IPS DF 6.9 (cell line): ENCODE data around the gene XRCC6.
"Not testable (repeated sequence)": the region's sequence is repeated elsewhere in the genome, so short reads cannot be mapped to it uniquely, and the experiment has no call there.

Experiments
- DNase-seq: peaks from one replicate; pipeline ENCODE4 v3.0.0-alpha.2; 2013; ENCODE audit warnings: low read depth, low spot score
- H3K27ac ChIP-seq: one replicate; pipeline ENCODE4 v1.5.1; 2013; ENCODE audit warnings: low read length, control low read depth
- H3K27me3 ChIP-seq: 2 replicates; pipeline ENCODE4 v1.6.1; 2013; ENCODE audit warnings: mild to moderate bottlenecking, low read length; ENCODE audit not compliant: control insufficient read depth, insufficient read depth
- H3K36me3 ChIP-seq: 2 replicates; pipeline ENCODE4 v1.6.1; 2013; ENCODE audit warnings: low read length; ENCODE audit not compliant: control insufficient read depth, insufficient read depth
- H3K4me1 ChIP-seq: 2 replicates; pipeline ENCODE4 v1.6.1; 2013; ENCODE audit warnings: low read length; ENCODE audit not compliant: control insufficient read depth, insufficient read depth
- H3K4me3 ChIP-seq: 2 replicates; pipeline ENCODE4 v1.5.1; 2013; ENCODE audit warnings: mild to moderate bottlenecking, low read length
- H3K9me3 ChIP-seq: 2 replicates; pipeline ENCODE4 v1.6.1; 2013; ENCODE audit warnings: low read length, inconsistent platforms; ENCODE audit not compliant: control insufficient read depth, insufficient read depth
- WGBS: extraction: QIAGEN DNeasy Blood & Tissue Kit; methylation state at CpG from one replicate; pipeline ENCODE4 v1.1.7; 2013; ENCODE audit warnings: mixed read lengths, missing lambda C conversion rate; ENCODE audit not compliant: insufficient read length, insufficient coverage; 5-methylcytosine and 5-hydroxymethylcytosine counted together

Gene XRCC6

GRCh38 chr22:41579997-41580355 is 41.1 kb upstream of the XRCC6 start:
- no peak for DNase-seq
- WGBS: no CpG with 5 or more reads among the region's 6 CpGs
- H3K36me3 ChIP-seq: no peaks in the 10 kb centered on the region; the same call in 1 of the 2 replicates
- H3K4me3 ChIP-seq: no peak overlapping the region
- H3K9me3 ChIP-seq: no peaks in the 10 kb centered on the region
- no peak overlapping the region for H3K27ac ChIP-seq
- H3K4me1 ChIP-seq: no peaks in the 10 kb centered on the region
- no peaks in the 10 kb centered on the region for H3K27me3 ChIP-seq

- WGBS: no CpG with 5 or more reads among the region's 8 CpGs
- Histone ChIP-seq H3K27me3 (no peaks in the 10 kb centered on the region), H3K4me3 (no peak overlapping the region), H3K27ac (no peak overlapping the region), H3K9me3 (no peaks in the 10 kb centered on the region), H3K4me1 (no peaks in the 10 kb centered on the region), H3K36me3 (no peaks in the 10 kb centered on the region)
- no peak for DNase-seq
These were observed 38.4 kb upstream of the XRCC6 start for GRCh38 chr22:41582694-41583093.

- no peaks in the 10 kb centered on the region for H3K9me3 ChIP-seq
- no peak overlapping the region for H3K27ac ChIP-seq
- no peak for DNase-seq
- no peaks in the 10 kb centered on the region for H3K27me3 ChIP-seq
- no CpG with 5 or more reads among the region's 6 CpGs for WGBS
- no peaks in the 10 kb centered on the region for H3K36me3 ChIP-seq
- no peaks in the 10 kb centered on the region for H3K4me1 ChIP-seq
- no peak overlapping the region for H3K4me3 ChIP-seq
These were observed 36.2 kb upstream of the XRCC6 start for GRCh38 chr22:41584881-41585280.

- Histone ChIP-seq H3K27me3 (no peaks in the 10 kb centered on the region), H3K4me1 (no peaks in the 10 kb centered on the region), H3K4me3 (no peak overlapping the region), H3K27ac (no peak overlapping the region), H3K36me3 (no peaks in the 10 kb centered on the region), H3K9me3 (no peaks in the 10 kb centered on the region)
- DNase-seq: no peak
- no CpG with 5 or more reads among the region's 7 CpGs for WGBS
These were observed 35.2 kb upstream of the XRCC6 start for GRCh38 chr22:41585898-41586297.

GRCh38 chr22:41587347-41587723 is 33.8 kb upstream of the XRCC6 start:
- Histone ChIP-seq H3K4me1 (no peaks in the 10 kb centered on the region), H3K27me3 (no peaks in the 10 kb centered on the region), H3K9me3 (no peaks in the 10 kb centered on the region), H3K4me3 (no peak overlapping the region), H3K27ac (no peak overlapping the region), H3K36me3 (no peaks in the 10 kb centered on the region)
- WGBS: no CpG with 5 or more reads among the region's 7 CpGs
- no peak for DNase-seq

- peak; percentile 98 for DNase-seq
- Histone ChIP-seq H3K4me3 (peak within 1 kb of the TSS; percentile 70), H3K27ac (no peak within 1 kb of the TSS), H3K4me1 (no peaks in the 10 kb centered on the region; the same call in 1 of the 2 replicates), H3K9me3 (no peaks in the 10 kb centered on the region), H3K36me3 (no peaks in the 10 kb centered on the region), H3K27me3 (no peaks in the 10 kb centered on the region)
- WGBS: no CpG with 5 or more reads among the region's 61 CpGs
These were observed 31.5 kb upstream of the XRCC6 start, which contains the start of gene PMM1 for GRCh38 chr22:41589391-41590241. Gene PMM1 (minus strand): TSS chr22:41589840. CDS start chr22:41589805, 35 bp downstream.

GRCh38 chr22:41593336-41593960 is 27.6 kb upstream of the XRCC6 start:
- not testable (repeated sequence) for H3K4me1 ChIP-seq, DNase-seq, H3K4me3 ChIP-seq, H3K36me3 ChIP-seq, H3K27me3 ChIP-seq, H3K27ac ChIP-seq, H3K9me3 ChIP-seq
- no CpG with 5 or more reads among the region's 51 CpGs for WGBS

- no CpG with 5 or more reads among the region's 5 CpGs for WGBS
- H3K36me3 ChIP-seq: no peaks in the 10 kb centered on the region
- DNase-seq: no peak
These were observed 25.4 kb upstream of the XRCC6 start for GRCh38 chr22:41595703-41596102.

GRCh38 chr22:41596776-41597634 is 24.1 kb upstream of the XRCC6 start:
- no CpG with 5 or more reads among the region's 13 CpGs for WGBS
- DNase-seq: peak; percentile 45
- no peaks in the 10 kb centered on the region; the same call in 1 of the 2 replicates for H3K4me1 ChIP-seq
- no peaks in the 10 kb centered on the region for H3K27me3 ChIP-seq
- H3K4me3 ChIP-seq: no peak overlapping the region
- no peaks in the 10 kb centered on the region for H3K9me3 ChIP-seq
- H3K36me3 ChIP-seq: no peaks in the 10 kb centered on the region
- H3K27ac ChIP-seq: no peak overlapping the region

More at GRCh38 chr22:41595703-41596102, 25.4 kb upstream of the XRCC6 start:
- Histone ChIP-seq H3K9me3 (no peaks in the 10 kb centered on the region), H3K27ac (no peak overlapping the region), H3K4me1 (no peaks in the 10 kb centered on the region; the same call in 1 of the 2 replicates), H3K4me3 (no peak overlapping the region), H3K27me3 (no peaks in the 10 kb centered on the region)

GRCh38 chr22:41597635-41597953 is 23.5 kb upstream of the XRCC6 start:
- WGBS: no CpG with 5 or more reads among the region's 2 CpGs
- no peak overlapping the region for H3K27ac ChIP-seq
- H3K36me3 ChIP-seq: peaks cover 5% of the 10 kb centered on the region; the same call in 1 of the 2 replicates
- no peaks in the 10 kb centered on the region for H3K27me3 ChIP-seq
- DNase-seq: no peak
- no peak overlapping the region for H3K4me3 ChIP-seq
- H3K9me3 ChIP-seq: no peaks in the 10 kb centered on the region
- no peaks in the 10 kb centered on the region; the same call in 1 of the 2 replicates for H3K4me1 ChIP-seq
